SK-N-MC (cell line): ENCODE data around the gene NUDT3.

ENCODE experiments used
- EZH2 ChIP-seq: fragments of 200-600 bp; sonication (generic); IDR thresholded peaks from one replicate; pipeline ENCODE4 v1.6.1; 2017; ENCODE audit warnings: antibody characterized with exemption
- FOXP2 ChIP-seq: optimal IDR thresholded peaks from 2 replicates; pipeline ENCODE3; 2011; ENCODE audit warnings: mild to moderate bottlenecking, moderate library complexity; ENCODE audit not compliant: insufficient read depth; ENCODE audit errors: extremely low read length, control extremely low read depth
- POLR2AphosphoS5 ChIP-seq: IDR thresholded peaks from 2 replicates; pipeline ENCODE4 v1.6.1; 2012; ENCODE audit warnings: mild to moderate bottlenecking, low read depth, low read length, borderline replicate concordance

DNA sequence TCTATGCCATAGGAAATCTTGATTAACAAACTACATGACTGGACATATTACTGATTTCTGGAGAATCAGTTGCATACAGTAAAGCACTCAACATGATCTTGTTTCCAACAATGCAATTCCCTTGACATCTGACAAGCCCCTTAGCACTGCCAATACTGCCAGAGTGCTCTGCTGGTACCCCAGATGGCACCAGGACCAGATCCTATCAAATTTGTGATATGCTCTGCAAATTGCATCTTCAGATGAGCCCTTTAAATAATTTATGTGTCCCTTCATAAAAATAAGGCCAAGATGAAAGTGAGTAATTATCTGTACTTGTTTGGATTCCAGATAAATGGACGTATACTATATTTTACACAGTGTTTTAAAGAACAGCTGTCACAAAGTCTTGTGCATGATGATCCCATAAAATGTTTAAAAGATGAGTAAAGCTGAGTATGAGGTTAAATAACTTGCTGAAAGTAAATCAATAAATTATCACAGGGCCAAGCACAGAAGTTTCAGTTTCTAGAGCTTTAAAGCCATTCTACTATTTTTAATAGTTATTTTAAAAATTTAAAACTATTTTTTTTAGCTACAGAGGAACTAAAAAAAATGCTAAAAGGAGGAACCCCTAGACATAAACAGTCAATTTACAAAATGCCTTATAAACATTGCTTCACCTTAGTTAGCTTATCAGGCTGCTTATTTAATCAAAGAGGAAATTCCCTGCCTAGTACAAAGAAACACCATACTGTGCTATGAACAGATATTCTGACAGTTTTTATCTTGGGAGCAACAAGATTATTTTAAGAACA is 42.1 kb downstream of the NUDT3 start:
- TF ChIP-seq POLR2AphosphoS5 (no peak), EZH2 (no peak), FOXP2 (no peak)
